HepG2 (cell line): ENCODE measurements around the gene VIPR1. TPM values are rescaled to one million over a fixed set of nuclear protein-coding genes. Genes with fewer than 3 reads are reported as not detected.

Experiments used
- ARHGAP35 ChIP-seq: sonication (generic); formaldehyde crosslinking; IDR thresholded peaks from 2 replicates; pipeline ENCODE4 v1.9.0; 2022; ENCODE audit warnings: mild to moderate bottlenecking, inconsistent platforms, moderate library complexity, missing genetic modification reagents, borderline replicate concordance
- CCDC6 ChIP-seq: sonication (generic); formaldehyde crosslinking; IDR thresholded peaks from 2 replicates; pipeline ENCODE4 v1.8.1; 2022; ENCODE audit warnings: mild to moderate bottlenecking, missing genetic modification reagents, moderate library complexity
- GATAD2A ChIP-seq: IDR thresholded peaks from 2 replicates; pipeline ENCODE4 v1.6.1; 2016
- HMG20A ChIP-seq: IDR thresholded peaks from 2 replicates; pipeline ENCODE4 v1.6.1; 2016; ENCODE audit warnings: borderline replicate concordance
- KDM3A ChIP-seq: IDR thresholded peaks from 2 replicates; pipeline ENCODE4 v1.6.1; 2018; ENCODE audit warnings: low read depth, missing compliant biosample characterization
- MZF1 ChIP-seq: sonication (generic); formaldehyde crosslinking; IDR thresholded peaks from 2 replicates; pipeline ENCODE4 v1.8.1; 2023; ENCODE audit warnings: mild to moderate bottlenecking, missing genetic modification reagents, borderline replicate concordance
- NCOA5 ChIP-seq: sonication (generic); formaldehyde crosslinking; IDR thresholded peaks from 2 replicates; pipeline ENCODE4 v1.4.0; 2020; ENCODE audit warnings: missing genetic modification reagents
- RXRA ChIP-seq: sonication (generic); formaldehyde crosslinking; IDR thresholded peaks from 2 replicates; pipeline ENCODE4 v1.5.1; 2020; ENCODE audit warnings: missing genetic modification reagents
- TOPORS ChIP-seq: sonication (generic); formaldehyde crosslinking; IDR thresholded peaks from 2 replicates; pipeline ENCODE4 v1.8.0; 2023; ENCODE audit warnings: mild to moderate bottlenecking, missing genetic modification reagents
- ZBTB7A ChIP-seq: sonication (generic); formaldehyde crosslinking; IDR thresholded peaks from 2 replicates; pipeline ENCODE4 v1.8.0; 2022; ENCODE audit warnings: mild to moderate bottlenecking, missing genetic modification reagents
- ZNF256 ChIP-seq: sonication (generic); formaldehyde crosslinking; conservative IDR thresholded peaks from 2 replicates; pipeline ENCODE4 v1.4.0; 2020; ENCODE audit warnings: missing genetic modification reagents
- ZNF34 ChIP-seq: sonication (generic); formaldehyde crosslinking; IDR thresholded peaks from 2 replicates; pipeline ENCODE4 v1.4.0; 2020; ENCODE audit warnings: mild to moderate bottlenecking, missing genetic modification reagents, borderline replicate concordance
- ZNF501 ChIP-seq: sonication (generic); formaldehyde crosslinking; IDR thresholded peaks from 2 replicates; pipeline ENCODE4 v1.5.1; 2020; ENCODE audit warnings: mild to moderate bottlenecking, moderate library complexity, missing genetic modification reagents
- ZNF574 ChIP-seq: sonication (generic); formaldehyde crosslinking; IDR thresholded peaks from 2 replicates; pipeline ENCODE4 v1.4.0; 2020; ENCODE audit warnings: missing genetic modification reagents
- ZNF788 ChIP-seq: sonication (generic); formaldehyde crosslinking; IDR thresholded peaks from 2 replicates; pipeline ENCODE4 v1.5.0; 2020; ENCODE audit warnings: mild to moderate bottlenecking, missing genetic modification reagents, borderline replicate concordance
- ZSCAN30 ChIP-seq: sonication (generic); formaldehyde crosslinking; IDR thresholded peaks from 2 replicates; pipeline ENCODE4 v1.5.0; 2020; ENCODE audit warnings: mild to moderate bottlenecking, missing genetic modification reagents
- polyA plus RNA-seq, 8 experiments: library from polyadenylated mRNA; depleted of rRNA in 3 of 8; stranded (reverse) in 7 of 8; unstranded in 1 of 8; fragments of >200 nt; fragmentation: Illumina TruSeq in 4 of 8; extraction: Trizol in 4 of 8; gene quantifications; 2 replicates each; pipeline versions ENCODE4 v1.2.1 to v1.2.3, GENCODE V29; 2011 to 2016; ENCODE audit warnings: low read depth in 4 of 8, missing spikeins in 1 of 8, mixed read lengths in 1 of 8; ENCODE audit not compliant: insufficient read depth in 1 of 8
- total RNA-seq, 5 experiments: library from RNA; depleted of rRNA; stranded (reverse); fragments of >200 nt; fragmentation: Illumina TruSeq; extraction: Trizol; gene quantifications; 2 replicates each; pipeline ENCODE4 v1.2.3, GENCODE V29; 2016; ENCODE audit warnings: low read depth in 1 of 5
- TF ChIP-seq, protein P1 (sequence below): sonication (generic); formaldehyde crosslinking; IDR thresholded peaks from 2 replicates; pipeline ENCODE4 v1.5.0; 2020; ENCODE audit warnings: mild to moderate bottlenecking, missing genetic modification reagents, moderate library complexity
- TF ChIP-seq, protein P2 (sequence below): IDR thresholded peaks from 2 replicates; pipeline ENCODE4 v1.6.1; 2016; ENCODE audit warnings: missing biosample characterization, missing genetic modification reagents, low read depth
- TF ChIP-seq, protein P3 (sequence below): sonication (generic); formaldehyde crosslinking; IDR thresholded peaks from 2 replicates; pipeline ENCODE4 v1.4.0; 2020; ENCODE audit warnings: mild to moderate bottlenecking, low read depth, missing genetic modification reagents
- TF ChIP-seq, protein P4 (sequence below): sonication (generic); formaldehyde crosslinking; IDR thresholded peaks from 2 replicates; pipeline ENCODE4 v1.4.0; 2020; ENCODE audit warnings: mild to moderate bottlenecking, missing genetic modification reagents

Gene VIPR1
- total and polyA plus RNA-seq, 2 of the 13 experiments (the other 11 are each of a cell fraction or from before 2014, with no cell fraction given): 0.04 to 0.11 TPM

- TF ChIP-seq, protein P1, sequence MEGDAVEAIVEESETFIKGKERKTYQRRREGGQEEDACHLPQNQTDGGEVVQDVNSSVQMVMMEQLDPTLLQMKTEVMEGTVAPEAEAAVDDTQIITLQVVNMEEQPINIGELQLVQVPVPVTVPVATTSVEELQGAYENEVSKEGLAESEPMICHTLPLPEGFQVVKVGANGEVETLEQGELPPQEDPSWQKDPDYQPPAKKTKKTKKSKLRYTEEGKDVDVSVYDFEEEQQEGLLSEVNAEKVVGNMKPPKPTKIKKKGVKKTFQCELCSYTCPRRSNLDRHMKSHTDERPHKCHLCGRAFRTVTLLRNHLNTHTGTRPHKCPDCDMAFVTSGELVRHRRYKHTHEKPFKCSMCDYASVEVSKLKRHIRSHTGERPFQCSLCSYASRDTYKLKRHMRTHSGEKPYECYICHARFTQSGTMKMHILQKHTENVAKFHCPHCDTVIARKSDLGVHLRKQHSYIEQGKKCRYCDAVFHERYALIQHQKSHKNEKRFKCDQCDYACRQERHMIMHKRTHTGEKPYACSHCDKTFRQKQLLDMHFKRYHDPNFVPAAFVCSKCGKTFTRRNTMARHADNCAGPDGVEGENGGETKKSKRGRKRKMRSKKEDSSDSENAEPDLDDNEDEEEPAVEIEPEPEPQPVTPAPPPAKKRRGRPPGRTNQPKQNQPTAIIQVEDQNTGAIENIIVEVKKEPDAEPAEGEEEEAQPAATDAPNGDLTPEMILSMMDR (CRISPR knock-in tag): peak; percentile 83
- no peak for TF ChIP-seq ZSCAN30
- TF ChIP-seq NCOA5 (CRISPR knock-in tag): no peak
- TF ChIP-seq, protein P2, sequence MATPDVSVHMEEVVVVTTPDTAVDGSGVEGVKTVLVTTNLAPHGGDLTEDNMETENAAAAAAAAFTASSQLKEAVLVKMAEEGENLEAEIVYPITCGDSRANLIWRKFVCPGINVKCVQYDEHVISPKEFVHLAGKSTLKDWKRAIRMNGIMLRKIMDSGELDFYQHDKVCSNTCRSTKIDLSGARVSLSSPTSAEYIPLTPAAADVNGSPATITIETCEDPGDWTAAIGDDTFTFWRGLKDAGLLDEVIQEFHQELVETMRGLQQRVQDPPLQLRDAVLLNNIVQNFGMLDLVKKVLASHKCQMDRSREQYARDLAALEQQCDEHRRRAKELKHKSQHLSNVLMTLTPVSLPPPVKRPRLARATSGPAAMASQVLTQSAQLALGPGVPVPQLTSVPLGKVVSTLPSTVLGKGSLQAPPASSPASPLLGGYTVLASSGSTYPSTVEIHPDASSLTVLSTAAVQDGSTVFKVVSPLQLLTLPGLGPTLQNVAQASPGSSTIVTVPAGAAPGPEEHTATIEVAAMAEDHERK (CRISPR knock-in tag): no peak
- no peak for TF ChIP-seq ZBTB7A (CRISPR knock-in tag)
- no peak for TF ChIP-seq RXRA (CRISPR knock-in tag)
- TF ChIP-seq ZNF788: no peak
- TF ChIP-seq, protein P3, sequence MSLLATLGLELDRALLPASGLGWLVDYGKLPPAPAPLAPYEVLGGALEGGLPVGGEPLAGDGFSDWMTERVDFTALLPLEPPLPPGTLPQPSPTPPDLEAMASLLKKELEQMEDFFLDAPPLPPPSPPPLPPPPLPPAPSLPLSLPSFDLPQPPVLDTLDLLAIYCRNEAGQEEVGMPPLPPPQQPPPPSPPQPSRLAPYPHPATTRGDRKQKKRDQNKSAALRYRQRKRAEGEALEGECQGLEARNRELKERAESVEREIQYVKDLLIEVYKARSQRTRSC: no peak
- TF ChIP-seq TOPORS: no peak
- no peak for TF ChIP-seq ZNF34 (CRISPR knock-in tag)
- no peak for TF ChIP-seq KDM3A (CRISPR knock-in tag)
- no peak for TF ChIP-seq HMG20A
- no peak for TF ChIP-seq ARHGAP35 (CRISPR knock-in tag)
- no peak for TF ChIP-seq CCDC6 (CRISPR knock-in tag)
- TF ChIP-seq MZF1 (CRISPR knock-in tag): no peak
- 0 out of 2 replicates have a peak, but pooled peaks have one; percentile 39 for TF ChIP-seq GATAD2A (CRISPR knock-in tag)
- TF ChIP-seq ZNF501 (CRISPR knock-in tag): peak; percentile 44; the same call in 1 of the 2 replicates
- no peak for TF ChIP-seq ZNF256
- TF ChIP-seq, protein P4, sequence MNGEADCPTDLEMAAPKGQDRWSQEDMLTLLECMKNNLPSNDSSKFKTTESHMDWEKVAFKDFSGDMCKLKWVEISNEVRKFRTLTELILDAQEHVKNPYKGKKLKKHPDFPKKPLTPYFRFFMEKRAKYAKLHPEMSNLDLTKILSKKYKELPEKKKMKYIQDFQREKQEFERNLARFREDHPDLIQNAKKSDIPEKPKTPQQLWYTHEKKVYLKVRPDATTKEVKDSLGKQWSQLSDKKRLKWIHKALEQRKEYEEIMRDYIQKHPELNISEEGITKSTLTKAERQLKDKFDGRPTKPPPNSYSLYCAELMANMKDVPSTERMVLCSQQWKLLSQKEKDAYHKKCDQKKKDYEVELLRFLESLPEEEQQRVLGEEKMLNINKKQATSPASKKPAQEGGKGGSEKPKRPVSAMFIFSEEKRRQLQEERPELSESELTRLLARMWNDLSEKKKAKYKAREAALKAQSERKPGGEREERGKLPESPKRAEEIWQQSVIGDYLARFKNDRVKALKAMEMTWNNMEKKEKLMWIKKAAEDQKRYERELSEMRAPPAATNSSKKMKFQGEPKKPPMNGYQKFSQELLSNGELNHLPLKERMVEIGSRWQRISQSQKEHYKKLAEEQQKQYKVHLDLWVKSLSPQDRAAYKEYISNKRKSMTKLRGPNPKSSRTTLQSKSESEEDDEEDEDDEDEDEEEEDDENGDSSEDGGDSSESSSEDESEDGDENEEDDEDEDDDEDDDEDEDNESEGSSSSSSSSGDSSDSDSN: no peak
- 0 out of 2 replicates have a peak, but pooled peaks have one; percentile 17 for TF ChIP-seq ZNF574
Observed at GRCh38 chr3:42572278-42572677, 69.8 kb downstream of the VIPR1 start (continued).
